GM19397 (cell line): ENCODE results near the gene ADGRD1.
"Not testable (repeated sequence)": the region's sequence is repeated elsewhere in the genome, so short reads cannot be mapped to it uniquely, and the experiment has no call there.

Experiments used
- ATAC-seq: cut with Tn5 transposase; IDR thresholded peaks from one replicate; pipeline ENCODE4 v1.9.1; 2021; ENCODE audit warnings: mild to moderate bottlenecking, moderate library complexity; ENCODE audit not compliant: unreplicated experiment

Gene ADGRD1

GRCh38 chr12:131113568-131114270 lies 160.0 kb downstream of the ADGRD1 start:
- ATAC-seq, result no peak

GRCh38 chr12:131114271-131114670 lies 160.6 kb downstream of the ADGRD1 start:
- ATAC-seq, result no peak

GRCh38 chr12:131114942-131115584 lies 161.4 kb downstream of the ADGRD1 start:
- ATAC-seq, result no peak

GRCh38 chr12:131115766-131116467 lies 162.2 kb downstream of the ADGRD1 start:
- no peak for ATAC-seq

- ATAC-seq, result no peak
These were observed 162.9 kb downstream of the ADGRD1 start for GRCh38 chr12:131116468-131117117.

- no peak for ATAC-seq
These were observed 163.9 kb downstream of the ADGRD1 start for GRCh38 chr12:131117438-131118245.

- ATAC-seq, result no peak
These were observed 164.7 kb downstream of the ADGRD1 start for GRCh38 chr12:131118371-131118770.

- ATAC-seq, result not testable (repeated sequence)
These were observed 165.6 kb downstream of the ADGRD1 start for GRCh38 chr12:131119345-131119744.

GRCh38 chr12:131119936-131120335 lies 166.2 kb downstream of the ADGRD1 start:
- no peak for ATAC-seq

- ATAC-seq, result no peak
These were observed 167.1 kb downstream of the ADGRD1 start for GRCh38 chr12:131120831-131121271.

GRCh38 chr12:131121705-131122405 lies 168.1 kb downstream of the ADGRD1 start:
- no peak for ATAC-seq

GRCh38 chr12:131122631-131123030 lies 168.9 kb downstream of the ADGRD1 start:
- no peak for ATAC-seq

- no peak for ATAC-seq
These were observed 170.1 kb downstream of the ADGRD1 start for GRCh38 chr12:131123817-131124216.

- ATAC-seq, result no peak
These were observed 171.0 kb downstream of the ADGRD1 start for GRCh38 chr12:131124487-131125280.

GRCh38 chr12:131126662-131127173 lies 173.0 kb downstream of the ADGRD1 start:
- ATAC-seq, result no peak

GRCh38 chr12:131128556-131128955 lies 174.8 kb downstream of the ADGRD1 start:
- no peak for ATAC-seq

GRCh38 chr12:131128966-131129619 lies 175.4 kb downstream of the ADGRD1 start:
- ATAC-seq, result not testable (repeated sequence)

GRCh38 chr12:131129839-131130238 lies 176.1 kb downstream of the ADGRD1 start:
- no peak for ATAC-seq
